ENCODE measurements around the gene SCARB2. TPM values are rescaled to one million over a fixed set of nuclear protein-coding genes. Genes with fewer than 3 reads are reported as not detected.

Gene SCARB2
- polyA plus RNA-seq, 1 donor = 217 TPM

GRCh38 chr4:76233529-76233928, 19.9 kb upstream of the SCARB2 start:
- peaks cover 4% of the 10 kb centered on the region for H3K9me3 ChIP-seq (ENCODE audit: control insufficient read depth, low read depth, low read length)
- H3K36me3 ChIP-seq (ENCODE audit: control insufficient read depth, insufficient read depth, low read length) = peaks cover 3% of the 10 kb centered on the region
- peak overlapping the region; percentile 48 for H3K4me3 ChIP-seq (ENCODE audit: low read length)
- no CpG with 5 or more reads among the region's 2 CpGs for WGBS (ENCODE audit: insufficient coverage, low lambda C conversion rate)
- peaks cover 7% of the 10 kb centered on the region for H3K4me1 ChIP-seq (ENCODE audit: control insufficient read depth, insufficient read depth, low read length)
- no peaks in the 10 kb centered on the region for H3K27me3 ChIP-seq (ENCODE audit: control insufficient read depth, insufficient read depth, low read length)
- H3K27ac ChIP-seq (ENCODE audit: low read length) = peak overlapping the region; percentile 86
- no peak for DNase-seq

GRCh38 chr4:76233083-76233482, 19.5 kb upstream of the SCARB2 start:
- no peak for DNase-seq
- H3K4me1 ChIP-seq (ENCODE audit: control insufficient read depth, insufficient read depth, low read length) = peaks cover 7% of the 10 kb centered on the region
- peaks cover 8% of the 10 kb centered on the region for H3K9me3 ChIP-seq (ENCODE audit: control insufficient read depth, low read depth, low read length)
- WGBS (ENCODE audit: insufficient coverage, low lambda C conversion rate) = 94% methylated on average over 2 of the region's 4 CpGs
- no peaks in the 10 kb centered on the region for H3K27me3 ChIP-seq (ENCODE audit: control insufficient read depth, insufficient read depth, low read length)
- peak overlapping the region; percentile 48 for H3K4me3 ChIP-seq (ENCODE audit: low read length)
- H3K27ac ChIP-seq (ENCODE audit: low read length) = peak overlapping the region; percentile 86
- peaks cover 3% of the 10 kb centered on the region for H3K36me3 ChIP-seq (ENCODE audit: control insufficient read depth, insufficient read depth, low read length)

- H3K4me3 ChIP-seq (ENCODE audit: low read length) = peak overlapping the region; percentile 48
- no peak overlapping the region for H3K27ac ChIP-seq (ENCODE audit: low read length)
- no CpG with 5 or more reads among the region's 1 CpG for WGBS (ENCODE audit: insufficient coverage, low lambda C conversion rate)
These were observed 19.1 kb upstream of the SCARB2 start for GRCh38 chr4:76232681-76233080.

GRCh38 chr4:76226418-76226817, 12.8 kb upstream of the SCARB2 start:
- Histone ChIP-seq H3K4me3 (ENCODE audit: low read length) (no peak overlapping the region), H3K36me3 (ENCODE audit: control insufficient read depth, insufficient read depth, low read length) (peaks cover 3% of the 10 kb centered on the region), H3K4me1 (ENCODE audit: control insufficient read depth, insufficient read depth, low read length) (peaks cover 12% of the 10 kb centered on the region), H3K9me3 (ENCODE audit: control insufficient read depth, low read depth, low read length) (peaks cover 13% of the 10 kb centered on the region), H3K27me3 (ENCODE audit: control insufficient read depth, insufficient read depth, low read length) (no peaks in the 10 kb centered on the region), H3K27ac (ENCODE audit: low read length) (no peak overlapping the region)
- DNase-seq = peak; percentile 48 to 79
- WGBS (ENCODE audit: insufficient coverage, low lambda C conversion rate) = no CpG with 5 or more reads among the region's 1 CpG

More at GRCh38 chr4:76232681-76233080, 19.1 kb upstream of the SCARB2 start:
- no peak for DNase-seq
- peaks cover 3% of the 10 kb centered on the region for H3K36me3 ChIP-seq (ENCODE audit: control insufficient read depth, insufficient read depth, low read length)
- peaks cover 7% of the 10 kb centered on the region for H3K4me1 ChIP-seq (ENCODE audit: control insufficient read depth, insufficient read depth, low read length)
- no peaks in the 10 kb centered on the region for H3K27me3 ChIP-seq (ENCODE audit: control insufficient read depth, insufficient read depth, low read length)
- H3K9me3 ChIP-seq (ENCODE audit: control insufficient read depth, low read depth, low read length) = peaks cover 11% of the 10 kb centered on the region

GRCh38 chr4:76224171-76224570, 10.5 kb upstream of the SCARB2 start:
- Histone ChIP-seq H3K9me3 (ENCODE audit: control insufficient read depth, low read depth, low read length) (peaks cover 11% of the 10 kb centered on the region), H3K36me3 (ENCODE audit: control insufficient read depth, insufficient read depth, low read length) (no peaks in the 10 kb centered on the region), H3K4me1 (ENCODE audit: control insufficient read depth, insufficient read depth, low read length) (peaks cover 24% of the 10 kb centered on the region), H3K27ac (ENCODE audit: low read length) (peak overlapping the region; percentile 22), H3K27me3 (ENCODE audit: control insufficient read depth, insufficient read depth, low read length) (no peaks in the 10 kb centered on the region), H3K4me3 (ENCODE audit: low read length) (no peak overlapping the region)
- whole genome bisulfite sequencing (ENCODE audit: insufficient coverage, low lambda C conversion rate) = no CpG with 5 or more reads among the region's 3 CpGs
- peak in 1 of 2 donors; percentile 64 for DNase-seq

GRCh38 chr4:76219299-76220055, 5.9 kb upstream of the SCARB2 start:
- Histone ChIP-seq H3K27ac (ENCODE audit: low read length) (peak overlapping the region; percentile 66), H3K9me3 (ENCODE audit: control insufficient read depth, low read depth, low read length) (no peaks in the 10 kb centered on the region), H3K36me3 (ENCODE audit: control insufficient read depth, insufficient read depth, low read length) (no peaks in the 10 kb centered on the region), H3K27me3 (ENCODE audit: control insufficient read depth, insufficient read depth, low read length) (no peaks in the 10 kb centered on the region), H3K4me1 (ENCODE audit: control insufficient read depth, insufficient read depth, low read length) (peaks cover 61% of the 10 kb centered on the region), H3K4me3 (ENCODE audit: low read length) (no peak overlapping the region)
- 81% methylated on average over 2 of the region's 7 CpGs for WGBS (ENCODE audit: insufficient coverage, low lambda C conversion rate)
- DNase-seq = peak; percentile 52 to 78

GRCh38 chr4:76216975-76217814, 3.6 kb upstream of the SCARB2 start:
- Histone ChIP-seq H3K27ac (ENCODE audit: low read length) (peak overlapping the region; percentile 25), H3K4me1 (ENCODE audit: control insufficient read depth, insufficient read depth, low read length) (peaks cover 55% of the 10 kb centered on the region)
- 100% methylated on average over 2 of the region's 6 CpGs for WGBS (ENCODE audit: insufficient coverage, low lambda C conversion rate)

GRCh38 chr4:76216524-76216923, 2.9 kb upstream of the SCARB2 start:
- no peaks in the 10 kb centered on the region for H3K9me3 ChIP-seq (ENCODE audit: control insufficient read depth, low read depth, low read length)
- H3K36me3 ChIP-seq (ENCODE audit: control insufficient read depth, insufficient read depth, low read length) = no peaks in the 10 kb centered on the region
- no peak overlapping the region for H3K4me3 ChIP-seq (ENCODE audit: low read length)
- H3K27ac ChIP-seq (ENCODE audit: low read length) = peak overlapping the region; percentile 25
- no peak for DNase-seq
- peaks cover 61% of the 10 kb centered on the region for H3K4me1 ChIP-seq (ENCODE audit: control insufficient read depth, insufficient read depth, low read length)
- 90% methylated on average over 2 of the region's 2 CpGs for WGBS (ENCODE audit: insufficient coverage, low lambda C conversion rate)
- no peaks in the 10 kb centered on the region for H3K27me3 ChIP-seq (ENCODE audit: control insufficient read depth, insufficient read depth, low read length)

More at GRCh38 chr4:76216975-76217814, 3.6 kb upstream of the SCARB2 start:
- no peaks in the 10 kb centered on the region for H3K36me3 ChIP-seq (ENCODE audit: control insufficient read depth, insufficient read depth, low read length)
- H3K9me3 ChIP-seq (ENCODE audit: control insufficient read depth, low read depth, low read length) = no peaks in the 10 kb centered on the region
- H3K4me3 ChIP-seq (ENCODE audit: low read length) = no peak overlapping the region
- DNase-seq = peak in 1 of 2 donors; percentile 64
- H3K27me3 ChIP-seq (ENCODE audit: control insufficient read depth, insufficient read depth, low read length) = no peaks in the 10 kb centered on the region

- peaks cover 63% of the 10 kb centered on the region for H3K4me1 ChIP-seq (ENCODE audit: control insufficient read depth, insufficient read depth, low read length)
- no peak for DNase-seq
- no CpG with 5 or more reads among the region's 3 CpGs for WGBS (ENCODE audit: insufficient coverage, low lambda C conversion rate)
These were observed 1.5 kb upstream of the SCARB2 start for GRCh38 chr4:76215077-76215476.

GRCh38 chr4:76214177-76214675, 602 bp upstream of the SCARB2 start:
- Histone ChIP-seq H3K4me1 (ENCODE audit: control insufficient read depth, insufficient read depth, low read length) (peaks cover 64% of the 10 kb centered on the region), H3K27ac (ENCODE audit: low read length) (peak overlapping the region; percentile 94), H3K9me3 (ENCODE audit: control insufficient read depth, low read depth, low read length) (no peaks in the 10 kb centered on the region), H3K27me3 (ENCODE audit: control insufficient read depth, insufficient read depth, low read length) (no peaks in the 10 kb centered on the region), H3K36me3 (ENCODE audit: control insufficient read depth, insufficient read depth, low read length) (peaks cover 4% of the 10 kb centered on the region), H3K4me3 (ENCODE audit: low read length) (peak overlapping the region; percentile 58)
- DNase-seq = peak; percentile 63 to 86
- no CpG with 5 or more reads among the region's 10 CpGs for WGBS (ENCODE audit: insufficient coverage, low lambda C conversion rate)

More at GRCh38 chr4:76215077-76215476, 1.5 kb upstream of the SCARB2 start:
- no peaks in the 10 kb centered on the region for H3K27me3 ChIP-seq (ENCODE audit: control insufficient read depth, insufficient read depth, low read length)
- no peaks in the 10 kb centered on the region for H3K36me3 ChIP-seq (ENCODE audit: control insufficient read depth, insufficient read depth, low read length)
- H3K4me3 ChIP-seq (ENCODE audit: low read length) = no peak overlapping the region
- peak overlapping the region; percentile 94 for H3K27ac ChIP-seq (ENCODE audit: low read length)
- no peaks in the 10 kb centered on the region for H3K9me3 ChIP-seq (ENCODE audit: control insufficient read depth, low read depth, low read length)
